Urothelium cell line (cell line): ENCODE results near the gene TSC22D2.
A peak's percentile ranks its signal among the peaks of the same experiment; 100 is the strongest.

Experiments
- DNase-seq: peaks from one replicate; pipeline ENCODE4 v3.0.0; 2011; ENCODE audit warnings: low spot score, mixed read lengths
- FAIRE-seq: peaks from 2 replicates; lab custom pipeline; 2011; peaks lifted over from hg19 to GRCh38; lab: Jason Lieb, UNC

Gene TSC22D2

DNA sequence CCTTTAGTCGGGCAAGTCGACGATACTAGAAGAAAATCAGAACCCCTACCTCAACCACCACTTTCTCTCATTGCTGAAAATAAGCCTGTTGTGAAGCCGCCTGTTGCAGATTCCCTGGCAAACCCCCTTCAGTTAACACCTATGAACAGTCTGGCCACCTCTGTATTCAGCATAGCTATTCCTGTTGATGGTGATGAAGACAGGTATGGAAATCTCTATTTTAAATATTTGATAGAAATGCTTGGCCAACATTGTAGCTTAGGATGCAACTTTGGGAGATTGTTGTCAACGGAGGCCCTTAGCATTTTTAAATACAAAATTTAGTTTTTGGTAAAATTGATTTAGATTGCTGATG is 3.0 kb downstream of the TSC22D2 start:
- FAIRE-seq = no peak

DNA sequence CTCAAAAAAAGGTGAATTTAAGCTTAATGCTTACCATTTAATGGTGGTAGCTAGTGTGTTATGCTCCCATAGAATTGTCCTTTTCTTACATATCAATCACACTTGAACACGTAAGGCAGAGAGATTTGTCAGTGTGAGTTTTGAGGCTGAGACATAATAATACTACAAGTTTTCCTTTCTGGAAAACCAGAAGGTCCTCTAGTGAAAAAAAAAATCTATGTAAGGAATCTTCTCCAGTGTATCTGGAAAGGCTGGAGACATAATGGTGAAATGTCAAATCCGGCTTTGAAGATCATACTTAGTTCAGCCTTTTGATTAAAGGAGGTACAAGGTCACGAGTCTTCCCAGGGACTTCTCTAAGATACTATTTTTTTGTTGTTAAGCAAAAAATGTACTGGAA is 3.4 kb downstream of the TSC22D2 start:
- FAIRE-seq (no peak), DNase-seq (no peak)

More for the DNA sequence above, 3.0 kb downstream of the TSC22D2 start:
- DNase-seq = no peak

DNA sequence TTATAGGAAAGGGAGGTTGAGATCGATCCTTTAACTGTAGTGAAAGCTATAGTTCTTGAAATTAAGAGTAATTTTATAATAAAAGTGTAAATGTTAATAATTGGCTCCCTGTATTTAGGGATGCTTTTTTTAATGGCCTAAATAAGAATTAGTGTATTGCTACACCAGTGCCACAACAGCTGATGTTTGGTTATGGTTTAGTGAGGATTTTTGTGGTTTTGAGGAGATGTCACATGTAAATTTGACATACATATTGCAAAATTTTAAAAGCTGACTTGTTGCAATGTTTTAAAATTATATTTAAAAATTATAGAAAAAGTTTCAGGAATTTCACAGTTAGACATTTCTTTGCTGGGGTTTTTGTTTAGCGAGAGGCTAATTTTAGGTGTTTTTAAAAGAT is 3.9 kb downstream of the TSC22D2 start:
- FAIRE-seq (no peak), DNase-seq (no peak)

DNA sequence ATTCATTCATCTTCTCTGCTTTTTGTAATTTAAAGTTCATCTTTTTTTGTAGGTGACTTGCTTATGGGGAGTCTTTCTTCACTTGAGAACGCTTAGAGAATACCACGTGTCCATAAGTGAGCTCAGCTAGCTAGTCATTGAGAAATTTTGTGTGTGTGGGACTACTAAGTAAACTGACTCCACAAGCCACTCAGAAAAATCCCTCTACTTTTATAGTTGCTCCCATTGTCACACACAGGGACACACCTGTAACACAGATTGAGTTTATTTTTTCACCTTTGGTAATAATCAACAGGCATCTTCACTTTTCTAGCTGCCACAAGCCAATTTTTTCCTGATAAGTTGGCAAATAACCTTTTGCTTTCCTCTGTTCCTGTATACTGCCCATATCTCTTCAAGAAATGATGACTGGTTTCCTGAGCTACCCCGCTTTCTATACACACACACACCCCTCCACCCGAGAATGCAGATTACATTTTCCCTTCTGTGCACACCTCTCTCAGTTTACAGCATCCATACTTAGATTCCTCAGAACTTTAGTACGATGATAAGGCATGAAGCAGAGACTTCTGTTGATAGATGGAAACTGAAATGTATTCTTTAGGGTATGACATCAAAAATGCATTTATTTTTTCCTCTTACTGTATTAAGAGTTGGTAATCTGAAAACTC is 4.6 kb downstream of the TSC22D2 start:
- no peak for FAIRE-seq
- DNase-seq = no peak

DNA sequence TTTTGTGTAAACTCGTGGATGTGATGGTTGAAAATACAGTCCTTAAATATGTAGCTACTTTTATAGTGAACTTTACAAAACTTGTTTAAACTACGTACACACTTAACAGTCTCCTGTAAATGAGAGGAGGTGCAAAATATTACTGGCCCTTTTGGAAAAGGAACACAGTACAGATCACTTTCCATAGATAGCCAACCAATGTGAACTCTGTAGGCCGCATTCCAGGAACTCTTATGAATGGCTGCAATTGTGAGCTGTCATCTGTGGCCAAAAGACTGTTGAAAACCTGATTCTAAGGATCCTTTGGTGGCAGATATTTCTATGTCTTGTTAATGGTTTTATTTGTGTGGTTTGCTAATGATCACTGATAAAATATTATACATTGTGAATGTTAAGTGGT is 6.2 kb downstream of the TSC22D2 start:
- FAIRE-seq (no peak), DNase-seq (peak; percentile 9)

DNA sequence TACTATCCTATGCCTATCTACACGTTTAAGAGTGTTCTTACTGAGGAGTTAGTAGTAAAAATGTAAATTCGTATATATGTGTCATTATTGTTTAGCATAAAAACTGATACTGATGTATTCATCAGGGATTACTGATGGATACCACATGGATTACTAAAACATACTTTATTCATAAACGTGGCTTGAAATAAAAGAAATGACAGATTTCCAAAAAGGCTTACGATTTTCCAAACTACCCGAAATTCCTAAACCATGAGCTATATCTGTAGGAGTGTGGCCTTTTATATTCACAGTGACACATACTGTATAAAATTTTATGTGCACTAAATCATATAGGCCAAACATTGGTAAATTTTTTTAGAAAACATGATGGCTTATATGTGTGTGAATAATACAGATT is 6.9 kb downstream of the TSC22D2 start:
- no peak for FAIRE-seq
- no peak for DNase-seq

DNA sequence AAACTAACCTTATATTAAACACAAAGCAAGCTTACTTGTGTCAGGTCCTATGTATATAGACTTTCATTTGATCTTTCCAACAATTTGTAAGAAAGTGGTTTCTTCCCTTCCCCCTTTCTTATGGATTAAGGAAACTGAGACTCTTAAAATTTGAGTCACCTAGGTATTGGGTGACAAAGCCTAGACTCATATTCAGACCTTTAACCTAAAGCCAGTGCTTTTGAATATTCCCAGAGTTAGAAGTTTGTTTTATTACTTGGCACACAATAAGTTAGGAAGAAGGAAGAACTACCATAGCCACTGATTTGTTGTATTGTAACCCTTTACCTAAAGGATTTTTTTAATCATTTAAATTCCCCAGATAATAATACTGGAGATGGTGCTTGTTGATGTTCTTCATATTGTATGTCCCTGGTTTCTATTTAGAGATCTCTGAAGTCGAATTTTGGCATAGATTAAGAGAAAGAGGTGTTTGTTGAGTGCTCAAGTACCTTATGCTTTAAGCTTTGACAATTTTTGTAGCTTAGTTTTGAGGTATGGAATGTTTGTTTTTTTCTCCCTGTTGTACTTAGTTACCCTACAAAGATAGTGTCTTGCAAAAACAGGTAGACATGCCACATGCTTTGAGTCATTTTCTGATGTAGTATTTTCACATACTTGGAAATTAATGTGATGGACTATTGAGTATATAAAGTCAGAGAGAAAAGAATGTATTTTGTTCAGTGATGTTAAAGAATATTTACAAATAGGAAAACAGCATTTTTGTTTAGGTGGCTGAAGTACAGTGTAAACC is 11.2 kb downstream of the TSC22D2 start:
- DNase-seq (no peak), FAIRE-seq (no peak)

DNA sequence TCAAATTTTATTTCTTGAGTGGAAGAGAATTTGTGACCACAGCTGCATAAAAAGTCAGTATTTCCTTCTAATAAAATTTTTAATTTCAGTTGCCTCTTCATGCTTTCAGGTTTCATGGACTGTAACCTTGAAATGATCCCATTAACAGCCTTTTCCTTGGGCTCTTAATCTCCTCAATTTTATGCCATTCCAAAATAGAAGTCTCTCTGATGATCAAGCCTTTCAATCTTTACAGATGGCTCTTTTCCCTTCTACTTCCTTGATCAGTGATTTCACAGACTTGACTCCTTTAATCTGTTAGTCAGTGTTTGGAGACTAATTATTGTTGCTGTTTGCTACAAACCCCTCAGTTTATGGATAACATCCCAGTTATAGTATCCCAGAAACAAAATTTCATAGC is 11.9 kb downstream of the TSC22D2 start:
- DNase-seq (no peak), FAIRE-seq (no peak)

DNA sequence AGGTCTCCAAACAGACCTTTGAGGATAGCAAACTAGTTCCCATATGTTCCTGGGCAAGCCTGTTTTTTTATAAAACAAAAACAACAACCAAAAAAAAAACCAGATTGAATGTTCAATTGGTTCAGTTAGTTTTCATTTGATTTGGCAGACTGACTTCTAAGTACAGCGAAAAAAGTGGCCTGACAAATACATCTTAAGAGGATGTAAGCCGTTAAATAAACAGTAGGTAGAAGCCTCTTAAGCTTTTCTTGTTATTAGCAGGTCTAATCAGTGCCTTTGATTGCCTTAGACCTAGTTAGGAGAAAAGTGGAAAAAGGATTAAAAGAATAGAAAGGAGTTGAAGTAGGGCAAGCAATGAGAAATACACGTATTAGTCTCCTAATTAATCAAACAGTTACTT is 13.2 kb downstream of the TSC22D2 start:
- DNase-seq (no peak), FAIRE-seq (no peak)

DNA sequence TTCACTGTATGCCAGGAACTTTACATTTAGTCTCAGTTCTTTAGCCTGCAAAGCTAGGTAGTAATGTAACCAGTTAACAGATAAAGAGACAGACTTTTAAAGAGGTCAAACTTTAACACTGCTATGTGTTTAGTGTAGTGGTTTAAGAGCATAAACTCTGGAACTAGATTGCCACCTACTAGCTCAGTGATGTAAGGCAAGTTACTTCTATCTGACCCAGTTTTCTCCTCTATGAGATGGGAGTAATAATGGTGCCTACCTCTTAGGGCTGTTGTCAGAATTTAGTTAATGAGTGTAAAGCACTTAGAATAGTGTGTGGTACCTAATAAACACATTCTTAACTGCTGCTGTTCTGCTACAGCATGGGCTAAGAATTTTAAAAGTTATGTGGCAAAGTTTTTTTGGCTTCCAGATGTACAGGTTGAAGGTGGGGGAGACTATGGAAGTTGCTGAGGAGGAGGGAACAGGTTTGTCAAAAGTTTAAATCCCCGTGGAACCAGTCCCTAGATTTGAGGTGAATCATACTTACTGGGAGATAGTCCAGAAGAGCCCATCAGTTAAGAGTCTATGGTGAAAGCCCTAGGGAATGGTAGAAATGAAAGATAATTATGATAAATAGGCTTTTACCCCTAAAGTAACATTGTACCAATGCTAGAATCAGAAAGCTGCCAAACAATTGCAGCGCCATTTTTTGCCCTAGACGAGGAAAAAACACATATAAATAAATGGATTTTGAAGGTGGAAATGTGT is 13.9 kb downstream of the TSC22D2 start:
- DNase-seq (no peak), FAIRE-seq (no peak)

DNA sequence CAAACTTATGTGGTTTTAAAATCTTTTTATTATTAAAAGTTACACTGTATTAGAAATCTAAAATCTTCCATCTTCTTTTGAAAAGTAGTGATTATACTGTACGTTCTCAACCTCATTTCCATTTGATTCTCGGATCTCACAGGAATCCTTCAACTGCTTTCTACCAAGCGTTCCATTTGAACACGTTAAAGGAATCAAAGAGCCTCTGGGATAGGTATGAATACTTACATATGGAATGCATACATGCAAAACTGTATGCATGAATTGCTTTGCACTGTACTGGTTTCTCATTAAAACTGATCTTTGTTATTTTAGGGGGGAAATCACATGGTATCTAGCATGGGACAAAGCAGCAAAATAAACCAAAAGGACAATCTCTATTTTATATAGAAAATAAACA is 14.8 kb downstream of the TSC22D2 start:
- FAIRE-seq = no peak

DNA sequence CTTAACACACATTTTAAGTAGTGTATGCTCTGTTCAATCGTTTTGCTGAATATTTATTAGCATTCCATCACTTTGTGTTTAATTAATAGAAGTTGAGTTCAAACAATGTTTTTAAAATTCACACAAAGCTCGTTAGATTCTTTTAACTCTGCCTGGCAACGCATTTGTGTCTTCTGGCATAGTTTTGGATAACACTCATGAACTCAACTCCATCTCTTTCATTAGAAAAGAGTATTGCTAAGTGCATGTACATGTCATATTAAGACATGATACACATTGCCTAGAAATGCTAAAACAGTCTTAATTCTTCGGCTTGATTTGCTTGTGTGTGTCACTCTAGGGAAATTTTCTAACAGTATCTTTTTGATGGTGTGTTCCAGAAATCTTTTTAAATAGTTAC is 15.7 kb downstream of the TSC22D2 start:
- FAIRE-seq = no peak
- DNase-seq = no peak

More for the DNA sequence above, 14.8 kb downstream of the TSC22D2 start:
- DNase-seq = no peak

DNA sequence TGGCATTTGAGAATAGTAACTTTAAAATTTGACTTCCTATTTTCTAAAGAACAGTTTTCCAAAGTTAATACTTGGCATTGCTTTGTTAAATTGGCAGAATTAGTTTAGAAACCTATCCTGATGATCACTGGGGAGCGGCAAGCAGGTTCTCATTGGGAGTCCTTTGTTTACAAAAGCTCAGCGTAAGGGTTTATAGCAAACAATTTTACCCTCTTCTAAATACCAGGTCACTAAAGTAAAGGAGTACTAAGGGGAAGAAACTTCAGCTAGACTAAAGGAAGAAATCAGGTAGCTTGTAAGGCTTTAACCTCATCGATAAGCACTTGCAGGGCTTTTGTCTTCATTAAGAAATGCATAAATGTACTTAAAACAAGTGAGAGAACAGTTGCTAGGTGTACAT is 18.2 kb downstream of the TSC22D2 start:
- DNase-seq = no peak
- no peak for FAIRE-seq

DNA sequence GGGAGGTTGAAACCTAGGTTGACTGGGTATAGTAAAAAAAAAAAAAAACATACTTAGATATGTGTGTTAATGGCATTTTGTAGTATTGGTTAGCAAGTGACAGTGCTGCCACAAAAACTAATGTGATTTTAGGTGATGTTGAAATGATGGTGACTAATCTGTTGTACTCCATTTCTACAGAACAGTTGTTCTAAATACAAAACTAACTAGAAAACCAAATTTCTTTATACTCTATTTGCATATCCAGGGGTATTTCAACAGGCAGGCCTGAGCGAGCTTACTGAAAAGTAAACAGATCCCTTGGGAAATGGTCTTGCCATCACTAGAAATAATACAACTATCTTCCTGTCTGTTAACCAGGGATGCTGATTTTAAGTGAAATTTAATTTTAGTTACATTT is 20.5 kb downstream of the TSC22D2 start:
- DNase-seq = no peak
- FAIRE-seq = no peak

DNA sequence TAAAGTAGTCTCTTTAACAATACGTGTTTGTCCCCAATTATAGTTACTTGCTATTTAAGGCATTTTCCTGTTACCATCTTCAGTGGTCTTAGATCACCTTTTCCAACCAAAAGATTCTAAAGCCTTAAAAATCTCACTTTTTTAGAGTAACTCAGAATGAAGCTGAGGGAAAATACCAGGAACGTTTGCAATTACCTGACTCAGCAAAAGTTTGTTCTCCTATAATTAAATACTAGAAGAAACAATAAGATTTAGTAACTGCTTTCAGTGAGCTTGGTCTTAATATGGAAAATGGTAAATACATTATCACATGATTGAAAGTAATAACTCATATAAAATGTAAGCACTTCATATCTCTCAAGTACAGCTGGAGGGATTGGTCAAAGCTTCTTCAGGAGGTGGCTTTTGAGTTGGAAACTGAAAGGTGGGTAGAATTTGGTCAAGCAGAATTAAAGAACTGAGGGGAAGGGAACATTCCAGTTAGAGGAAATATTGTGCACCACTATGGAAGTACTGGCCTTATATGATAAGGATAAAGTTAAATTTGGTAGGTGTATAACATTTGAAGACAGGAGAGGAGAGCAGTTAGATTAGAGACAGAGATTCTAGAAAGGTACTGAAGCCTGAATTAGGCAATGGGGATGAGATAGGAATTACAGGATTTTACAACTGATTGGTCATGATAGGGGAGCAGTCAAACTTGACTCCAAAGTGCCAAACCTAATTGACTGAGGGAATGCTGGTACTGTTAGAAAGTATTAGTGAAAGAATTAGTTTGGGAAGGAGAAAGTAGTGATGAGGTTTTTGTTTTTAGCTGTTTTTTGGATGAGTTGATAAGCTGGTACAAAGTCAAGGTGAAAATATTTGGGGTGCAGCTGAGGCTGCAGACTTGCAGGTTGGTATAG is 21.9 kb downstream of the TSC22D2 start:
- FAIRE-seq (no peak), DNase-seq (no peak)

DNA sequence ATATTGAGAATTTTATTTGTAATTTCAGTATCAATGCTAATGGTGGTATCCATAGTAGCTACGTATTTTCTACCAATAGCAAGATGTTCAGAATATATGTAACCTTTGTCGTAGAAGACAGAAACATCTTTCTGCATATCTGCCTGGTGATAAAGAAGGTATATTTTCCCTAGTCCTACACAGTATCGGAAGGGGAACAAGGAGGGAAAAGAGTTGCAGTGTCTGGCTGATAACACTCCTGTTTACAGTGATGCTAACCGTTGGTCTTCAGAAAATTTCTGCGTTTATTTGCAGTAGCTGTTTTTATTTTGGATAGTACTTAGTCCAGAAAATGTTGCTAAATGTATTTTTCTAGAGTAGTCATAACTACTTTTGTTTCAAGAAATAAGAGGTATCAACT is 25.2 kb downstream of the TSC22D2 start:
- no peak for FAIRE-seq
- no peak for DNase-seq

DNA sequence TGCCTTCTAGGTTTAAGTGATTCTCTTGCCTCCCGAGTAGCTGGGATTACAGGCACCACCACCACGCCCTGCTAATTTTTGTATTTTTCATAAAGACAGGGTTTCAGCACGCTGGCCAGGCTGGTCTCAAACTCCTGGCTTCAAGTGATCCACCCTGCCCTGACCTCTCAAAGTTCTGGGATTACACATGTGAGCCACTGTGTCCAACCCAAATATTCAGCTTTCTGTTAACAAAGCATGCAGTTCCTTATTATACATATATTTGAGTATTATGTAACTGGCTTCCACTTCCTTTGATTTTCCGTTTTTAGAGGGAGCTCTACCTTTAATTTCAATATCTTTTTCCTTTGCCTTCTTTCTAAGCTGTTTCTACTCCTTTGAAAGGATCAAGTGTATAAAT is 26.1 kb downstream of the TSC22D2 start:
- DNase-seq (no peak), FAIRE-seq (no peak)

DNA sequence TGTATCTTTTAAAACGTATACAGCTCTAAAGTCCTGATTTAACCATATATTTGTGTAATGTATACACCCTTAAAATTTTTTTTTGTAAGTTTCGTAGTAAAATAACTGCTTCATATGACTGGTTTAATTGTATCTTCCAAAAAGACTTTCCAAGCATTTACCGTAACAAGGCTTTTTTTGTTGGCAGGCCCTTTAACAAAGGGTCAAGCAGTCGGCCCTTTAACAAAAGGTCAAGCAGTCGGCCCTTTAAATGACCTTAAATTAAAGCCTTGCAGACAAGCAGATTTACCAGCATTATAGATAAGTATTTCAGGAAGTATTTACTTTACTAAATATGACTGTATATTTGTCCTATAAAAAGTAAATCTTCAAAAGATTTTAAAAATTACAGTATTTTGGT is 28.1 kb downstream of the TSC22D2 start:
- no peak for FAIRE-seq
- DNase-seq = no peak

DNA sequence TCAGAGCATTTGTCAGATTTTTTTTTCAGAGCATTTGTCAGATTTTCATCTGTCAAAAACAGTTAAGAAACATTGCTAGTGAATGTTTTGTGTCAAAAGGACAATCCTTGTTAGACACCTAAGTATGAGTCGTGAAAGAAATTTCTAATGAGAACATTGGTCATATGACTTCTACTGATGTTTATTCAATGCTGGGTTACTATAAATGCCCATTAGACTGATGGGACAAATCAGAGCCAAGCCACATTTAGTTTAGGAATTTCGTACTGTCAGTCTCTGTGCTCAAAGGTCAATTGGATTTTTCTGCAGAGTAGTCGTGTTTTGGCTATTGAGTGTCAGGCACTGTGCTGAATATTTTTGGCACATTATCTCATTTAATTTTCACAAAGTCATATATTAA is 31.6 kb downstream of the TSC22D2 start:
- peak; percentile 2 for DNase-seq
- FAIRE-seq = no peak

DNA sequence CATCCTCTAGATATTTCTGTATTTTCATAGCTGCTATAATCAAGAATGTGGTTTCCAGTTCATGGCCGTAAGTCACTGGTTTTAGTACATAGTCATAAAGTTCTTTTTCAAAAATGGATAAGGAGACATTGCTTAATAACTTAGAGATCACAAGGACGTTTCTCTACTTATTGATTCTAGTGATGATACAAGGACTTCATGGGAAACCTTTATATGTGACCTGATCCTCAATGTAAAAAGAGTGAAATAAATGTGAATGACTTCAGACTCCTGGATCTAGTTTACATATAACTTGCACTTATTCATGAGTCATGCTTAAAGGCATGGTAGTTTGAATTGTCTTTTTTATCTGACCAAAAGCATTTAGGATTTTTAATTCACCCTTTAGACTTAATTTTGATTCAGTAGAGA is 35.2 kb downstream of the TSC22D2 start:
- DNase-seq = no peak
- no peak for FAIRE-seq

DNA sequence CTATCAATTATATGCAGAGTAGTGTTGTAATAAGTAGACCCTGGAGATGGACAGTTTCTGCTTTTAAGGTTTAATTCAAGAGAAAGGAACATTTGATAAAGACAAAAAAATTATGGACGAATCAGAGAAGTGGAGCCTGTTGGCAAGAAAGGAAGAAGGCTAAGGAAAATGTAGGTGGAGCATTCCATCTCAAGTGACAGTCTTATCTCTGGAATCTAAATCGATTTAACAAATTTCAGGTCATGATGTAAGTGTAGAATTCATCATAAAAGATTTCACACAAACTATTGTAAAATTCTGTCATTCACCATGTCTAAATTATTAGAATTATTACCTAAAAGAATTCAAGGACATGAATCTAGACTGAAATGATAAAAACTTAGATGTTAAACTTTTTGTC is 36.3 kb downstream of the TSC22D2 start:
- DNase-seq = no peak
- no peak for FAIRE-seq
